NCI-H446 (cell line): Measurements from ENCODE around the gene KHSRP.

Experiments used
- DNase-seq, 2 experiments: peaks; one replicate each; lab custom pipeline; 2025; lab: John Stamatoyannopoulos, UW

The KHSRP gene

GRCh38 chr19:6424195-6424938 is at the start of gene KHSRP:
Gene KHSRP, minus strand, starts transcription at chr19:6424811. Its CDS starts 110 bp downstream, at chr19:6424701.
- no peak for DNase-seq

- DNase-seq, result no peak
Measured at GRCh38 chr19:6473647-6474046, 49.0 kb upstream of the KHSRP start.

DNA sequence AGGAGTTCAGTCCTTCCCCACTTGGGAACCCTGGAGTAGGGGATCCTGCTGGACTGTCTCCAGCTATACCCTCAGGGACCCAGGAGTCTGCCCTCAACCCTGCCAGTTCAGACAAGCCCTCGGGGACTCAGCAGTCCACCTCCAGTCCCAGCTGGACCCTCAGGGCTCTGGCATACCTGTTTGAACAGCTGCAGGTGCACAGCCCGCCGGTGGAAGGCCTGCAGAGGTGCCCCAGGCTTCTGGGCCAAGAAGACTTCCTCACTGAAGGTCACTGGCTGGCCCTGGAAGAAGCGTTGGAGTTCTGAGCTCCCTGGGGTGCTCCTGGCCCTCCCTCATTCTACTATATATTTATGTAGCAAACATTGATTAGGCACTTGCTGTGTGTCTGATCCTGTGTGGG is 48.1 kb upstream of the KHSRP start:
- DNase-seq, result no peak

GRCh38 chr19:6471076-6471475 is 46.5 kb upstream of the KHSRP start:
- no peak for DNase-seq

- DNase-seq, result no peak
Measured at GRCh38 chr19:6470173-6470572, 45.6 kb upstream of the KHSRP start.

DNA sequence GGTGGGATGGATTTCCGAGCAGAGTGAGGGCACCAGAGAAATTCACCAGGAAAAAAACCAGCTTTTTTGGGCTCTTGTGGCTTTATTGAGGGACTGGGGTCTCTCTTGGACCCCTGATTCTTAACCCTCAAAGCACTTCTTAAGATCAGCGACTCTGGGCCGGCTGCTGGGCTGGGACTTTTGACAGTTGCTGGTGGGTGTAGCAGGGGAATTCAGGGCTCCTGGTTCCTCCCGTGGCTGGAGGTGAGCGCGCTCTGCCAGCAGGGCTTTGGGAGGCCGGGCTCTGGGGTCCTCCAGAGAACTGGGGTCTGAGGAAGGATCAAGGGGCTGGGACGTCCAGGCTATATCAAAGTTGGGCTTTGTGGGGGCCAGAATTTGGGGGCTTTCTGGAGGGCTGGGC is 42.8 kb upstream of the KHSRP start:
- no peak for DNase-seq

DNA sequence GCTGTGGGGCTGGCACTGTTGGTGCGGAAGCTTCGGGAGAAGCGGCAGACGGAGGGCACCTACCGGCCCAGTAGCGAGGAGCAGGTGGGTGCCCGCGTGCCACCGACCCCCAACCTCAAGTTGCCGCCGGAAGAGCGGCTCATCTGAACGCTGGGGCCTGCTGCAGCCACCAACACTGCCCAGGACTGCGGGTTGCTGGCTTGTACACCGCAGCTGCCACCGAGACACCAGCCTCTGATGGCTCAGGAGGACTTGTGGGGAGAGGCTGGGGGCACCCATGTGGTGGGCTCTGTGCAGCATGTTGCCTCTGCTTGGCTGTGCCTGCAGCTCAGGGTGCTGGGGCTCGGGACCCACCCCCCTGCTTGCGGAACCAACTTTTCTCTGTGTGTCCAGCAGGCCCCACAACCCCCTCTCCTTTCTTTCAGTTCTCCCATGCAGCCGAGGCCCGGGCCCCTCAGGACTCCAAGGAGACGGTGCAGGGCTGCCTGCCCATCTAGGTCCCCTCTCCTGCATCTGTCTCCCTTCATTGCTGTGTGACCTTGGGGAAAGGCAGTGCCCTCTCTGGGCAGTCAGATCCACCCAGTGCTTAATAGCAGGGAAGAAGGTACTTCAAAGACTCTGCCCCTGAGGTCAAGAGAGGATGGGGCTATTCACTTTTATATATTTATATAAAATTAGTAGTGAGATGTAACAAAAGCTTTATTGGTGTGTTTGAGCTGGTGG is 42.1 kb upstream of the KHSRP start:
- no peak for DNase-seq

- no peak for DNase-seq
Measured at GRCh38 chr19:6465663-6466062, 41.1 kb upstream of the KHSRP start.

DNA sequence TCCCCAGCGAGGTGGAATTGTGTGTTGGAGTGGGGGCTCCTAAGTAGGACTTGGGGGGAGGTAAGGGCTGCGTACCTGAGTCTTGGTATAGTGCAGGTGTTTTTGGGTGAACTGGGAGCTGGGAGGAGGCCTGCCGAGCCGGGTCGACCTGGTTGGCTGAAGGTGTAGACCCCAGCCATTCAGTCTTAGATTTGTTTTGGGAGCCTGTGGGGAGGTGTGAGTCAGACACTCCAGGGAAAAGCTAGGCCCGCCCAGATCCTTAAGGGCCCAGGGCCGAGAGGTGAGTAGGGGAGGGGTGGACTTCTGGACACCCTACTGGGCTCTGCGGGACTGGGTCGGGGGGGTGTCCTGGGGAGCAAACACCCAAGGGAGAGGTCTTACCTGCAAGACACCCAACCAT is 40.4 kb upstream of the KHSRP start:
- no peak for DNase-seq

- DNase-seq, result no peak
Measured at GRCh38 chr19:6464070-6464873, 39.7 kb upstream of the KHSRP start, which contains the start of gene CRB3. Gene CRB3, plus strand, starts transcription at chr19:6464271. Its CDS starts 431 bp downstream, at chr19:6464702.

DNA sequence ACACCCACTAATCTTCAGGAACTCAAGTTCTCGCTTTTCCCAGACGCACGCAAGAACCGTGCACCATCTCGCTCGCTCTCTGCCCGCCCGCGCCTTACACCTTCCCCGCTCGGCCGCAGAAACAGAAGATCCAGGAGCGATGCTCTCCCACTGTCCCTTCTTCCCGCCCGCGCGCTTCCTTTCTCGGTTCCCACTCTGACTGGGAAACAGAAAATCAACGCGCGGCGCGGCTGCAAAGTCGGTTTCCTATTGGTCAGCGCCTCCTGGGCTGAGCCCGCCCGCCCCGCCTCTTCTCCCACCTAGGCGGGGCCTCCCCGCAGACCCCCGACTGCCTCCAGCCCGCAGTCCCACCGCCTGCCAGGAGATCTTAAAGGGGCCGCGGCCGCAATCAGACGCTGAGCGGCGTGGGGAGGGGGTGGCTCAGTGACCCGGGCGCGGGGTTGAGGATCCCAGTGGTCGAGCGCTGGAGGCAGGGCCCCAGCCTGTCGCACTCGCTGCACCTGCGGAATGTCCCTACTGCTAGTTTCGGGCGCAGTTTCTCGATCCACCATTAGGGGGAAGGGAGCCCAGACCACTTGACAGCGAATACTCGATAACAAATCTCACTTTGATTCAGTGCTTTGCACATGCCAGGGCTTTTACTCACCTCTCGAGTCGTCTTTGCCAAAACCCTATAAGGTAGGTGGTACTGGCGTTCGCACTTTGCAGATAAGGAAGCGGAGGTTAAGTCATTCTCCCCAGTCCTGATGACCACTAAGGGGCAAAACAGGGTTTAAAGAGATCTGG is 35.7 kb upstream of the KHSRP start:
- peak; percentile 96 to 99 for DNase-seq

GRCh38 chr19:6459262-6460098 is 34.9 kb upstream of the KHSRP start, which contains the start of gene SLC25A23:
Gene SLC25A23, minus strand, starts transcription at chr19:6459792. Its CDS starts 164 bp downstream, at chr19:6459628.
- DNase-seq, result peak; percentile 60 to 87

GRCh38 chr19:6458695-6459261 is 34.2 kb upstream of the KHSRP start:
- no peak for DNase-seq

DNA sequence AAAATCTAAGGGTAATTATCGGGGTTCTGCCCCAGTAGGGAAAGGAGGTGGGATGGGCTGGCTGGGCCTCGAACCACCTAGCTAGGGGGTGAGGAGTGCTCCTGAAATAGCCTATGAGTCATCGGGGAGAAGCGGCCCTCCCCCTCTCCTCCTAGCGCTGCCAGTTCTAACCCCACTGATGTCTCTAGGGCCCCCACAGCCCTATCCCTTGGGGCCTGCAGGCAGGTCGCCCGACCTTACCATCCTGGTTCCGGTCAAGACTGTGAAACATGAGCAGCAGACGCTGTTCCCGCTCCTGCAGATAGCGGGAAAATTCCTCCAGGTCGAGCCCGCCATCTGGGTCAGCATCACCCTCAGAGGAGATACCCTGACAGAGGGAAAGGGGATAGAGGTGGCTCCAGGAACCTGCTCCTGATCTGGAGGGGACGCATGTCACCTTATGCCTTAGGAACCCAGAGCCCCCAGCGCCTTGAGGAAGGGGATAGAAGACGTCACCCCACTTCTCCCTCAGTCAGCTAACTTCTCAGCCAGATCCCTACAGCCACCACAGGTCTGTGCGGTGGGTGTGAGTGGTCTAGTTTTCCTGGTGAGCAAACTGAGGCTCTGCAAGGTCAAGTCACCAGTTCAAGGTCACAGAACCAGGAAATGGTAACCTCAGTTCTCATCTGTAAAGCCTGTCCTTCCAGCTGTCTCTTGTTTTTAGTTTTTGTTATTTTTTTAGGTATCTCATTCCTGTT is 33.5 kb upstream of the KHSRP start:
- DNase-seq, result no peak

DNA sequence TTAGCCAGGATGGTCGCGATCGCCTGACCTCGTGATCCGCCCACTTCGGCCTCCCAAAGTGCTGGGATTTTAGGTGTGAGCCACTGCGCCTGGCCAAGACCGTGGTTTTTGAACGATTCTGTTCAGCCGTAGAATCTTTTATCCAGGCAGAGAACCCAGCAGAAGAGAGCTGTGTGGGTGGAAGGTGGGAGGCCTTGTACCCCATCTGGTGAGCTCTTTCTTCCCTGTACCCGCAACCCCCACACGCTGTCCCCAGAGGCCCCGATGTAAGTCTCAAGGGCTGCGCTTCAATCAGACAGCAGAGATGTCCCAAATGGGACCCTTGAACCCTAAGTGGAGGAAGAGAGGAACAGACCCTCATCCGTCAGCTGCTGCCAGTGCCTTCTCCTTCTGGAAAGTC is 31.3 kb upstream of the KHSRP start:
- DNase-seq, result no peak

DNA sequence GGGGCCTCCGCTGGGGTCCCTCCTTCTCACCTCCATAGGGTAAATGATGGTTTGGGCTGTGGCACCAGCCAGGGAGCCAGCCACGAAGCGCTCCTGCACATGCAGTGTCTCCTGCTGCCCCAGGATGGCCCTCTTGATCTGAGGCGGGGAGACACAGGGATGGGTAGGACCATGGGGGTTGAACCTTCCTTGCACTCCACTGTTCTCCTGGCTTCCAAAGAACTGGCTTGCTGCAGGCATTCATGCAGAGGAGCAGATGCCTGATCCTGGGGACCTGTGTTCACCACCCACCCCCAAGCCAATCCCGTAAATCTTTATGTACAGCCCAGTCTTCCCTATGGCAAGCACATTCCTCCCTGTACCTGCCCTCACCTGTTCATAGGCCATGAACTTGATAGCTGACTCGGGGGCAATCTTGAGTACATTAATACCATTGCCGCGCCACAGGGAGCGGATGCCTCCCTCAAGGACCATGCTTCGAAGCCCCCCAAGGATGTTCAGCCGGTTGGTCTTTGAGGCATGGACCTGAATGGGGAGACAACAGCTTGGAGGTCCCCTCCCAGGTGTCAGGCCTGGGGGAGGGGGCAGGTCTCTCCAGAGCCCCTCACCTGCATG is 29.4 kb upstream of the KHSRP start:
- DNase-seq, result no peak

GRCh38 chr19:6452899-6453298 is 28.3 kb upstream of the KHSRP start:
- no peak for DNase-seq

DNA sequence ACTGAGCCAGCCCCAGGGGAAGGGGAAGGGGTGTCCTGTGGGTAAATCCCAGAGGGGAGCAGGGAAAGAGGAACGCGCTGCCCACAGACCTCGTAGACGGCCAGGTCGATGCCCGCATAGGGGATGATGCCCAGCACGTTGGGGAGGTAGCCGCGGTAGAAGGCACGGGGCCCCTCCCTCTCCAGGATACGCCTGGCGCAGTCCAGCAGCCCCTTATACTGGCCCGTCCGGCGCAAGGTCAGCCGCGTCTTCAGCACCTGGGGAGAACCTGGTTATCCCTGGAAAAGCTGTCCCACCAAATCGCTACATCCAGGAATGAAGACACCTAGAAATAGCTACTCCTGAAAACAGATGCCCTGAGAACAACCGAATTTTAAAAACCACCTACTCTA is 27.6 kb upstream of the KHSRP start:
- DNase-seq, result no peak

DNA sequence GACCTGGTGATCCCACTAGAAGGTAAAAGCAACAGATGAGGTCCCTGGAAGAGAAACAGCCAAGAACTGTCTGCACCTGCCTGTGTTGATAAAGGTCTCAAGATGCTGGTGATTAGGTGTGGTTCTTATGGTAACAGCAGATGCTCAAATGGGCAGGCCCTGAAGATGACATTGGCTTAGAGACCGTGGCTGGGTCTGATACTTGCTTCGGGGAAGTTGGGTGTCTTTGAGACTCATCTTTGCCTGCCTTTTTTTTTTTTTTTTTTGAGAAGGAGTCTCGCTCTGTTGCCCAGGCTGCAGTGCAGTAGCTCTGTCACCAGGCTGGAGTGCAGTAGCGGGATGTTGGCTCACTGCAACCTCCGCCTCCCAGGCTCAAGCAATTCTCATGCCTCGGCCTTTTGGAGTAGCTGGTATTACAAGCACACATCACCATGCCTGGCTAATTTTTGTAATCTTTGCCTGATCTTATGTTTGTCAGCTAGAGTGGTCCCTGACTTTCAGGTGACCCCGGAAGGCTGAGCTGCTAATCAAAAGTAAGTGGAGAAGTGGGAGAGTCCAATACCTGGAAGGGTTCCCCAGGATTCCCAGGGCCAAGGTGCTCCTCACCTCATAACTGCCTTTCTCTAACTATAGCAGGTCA is 27.1 kb upstream of the KHSRP start:
- DNase-seq, result no peak
